Glutamatergic neuron (in vitro differentiated cells): ENCODE measurements around the gene TESMIN. TPM values are rescaled to one million over a fixed set of nuclear protein-coding genes. Genes with fewer than 3 reads are reported as not detected.

ENCODE experiments used
- DNase-seq: peaks from one replicate; pipeline ENCODE4 v3.0.0; 2022
- H3K27ac Mint-ChIP-seq: one replicate; pipeline ENCODE4 v1.8.0; 2020; ENCODE audit warnings: mild to moderate bottlenecking, mixed read lengths, inconsistent platforms; ENCODE audit not compliant: unreplicated experiment
- H3K27me3 Mint-ChIP-seq: one replicate; pipeline ENCODE4 v1.8.0; 2020; ENCODE audit warnings: mild to moderate bottlenecking, moderate library complexity, mixed read lengths, inconsistent platforms; ENCODE audit not compliant: unreplicated experiment
- H3K36me3 Mint-ChIP-seq: one replicate; pipeline ENCODE4 v1.8.0; 2020; ENCODE audit warnings: mild to moderate bottlenecking, mixed read lengths, inconsistent platforms; ENCODE audit not compliant: unreplicated experiment
- H3K4me1 Mint-ChIP-seq: one replicate; pipeline ENCODE4 v1.8.0; 2020; ENCODE audit warnings: mild to moderate bottlenecking, low read depth, mixed read lengths, inconsistent platforms; ENCODE audit not compliant: unreplicated experiment
- H3K4me3 Mint-ChIP-seq: one replicate; pipeline ENCODE4 v1.8.0; 2020; ENCODE audit warnings: mild to moderate bottlenecking, mixed read lengths, inconsistent platforms; ENCODE audit not compliant: unreplicated experiment
- H3K9me3 Mint-ChIP-seq: one replicate; pipeline ENCODE4 v1.8.0; 2020; ENCODE audit warnings: mild to moderate bottlenecking, moderate library complexity, mixed read lengths, inconsistent platforms; ENCODE audit not compliant: unreplicated experiment
- total RNA-seq: library from RNA; stranded (reverse); fragmentation: NEBNext Ultra II Directional; extraction: Animal tissue kit (Norgen Biotek cat#: 25700); gene quantifications from one replicate; pipeline ENCODE4 v1.2.1, GENCODE V29; 2021; ENCODE audit not compliant: unreplicated experiment
- TF ChIP-seq, protein P1 (sequence below): fragments of 200-600 bp; sonication (generic); IDR thresholded peaks from one replicate; pipeline ENCODE4 v1.5.0; 2021; ENCODE audit not compliant: partially characterized antibody, unreplicated experiment

The TESMIN gene
- total RNA-seq, 1 donor from 2014 or later = 3.8 TPM

DNA sequence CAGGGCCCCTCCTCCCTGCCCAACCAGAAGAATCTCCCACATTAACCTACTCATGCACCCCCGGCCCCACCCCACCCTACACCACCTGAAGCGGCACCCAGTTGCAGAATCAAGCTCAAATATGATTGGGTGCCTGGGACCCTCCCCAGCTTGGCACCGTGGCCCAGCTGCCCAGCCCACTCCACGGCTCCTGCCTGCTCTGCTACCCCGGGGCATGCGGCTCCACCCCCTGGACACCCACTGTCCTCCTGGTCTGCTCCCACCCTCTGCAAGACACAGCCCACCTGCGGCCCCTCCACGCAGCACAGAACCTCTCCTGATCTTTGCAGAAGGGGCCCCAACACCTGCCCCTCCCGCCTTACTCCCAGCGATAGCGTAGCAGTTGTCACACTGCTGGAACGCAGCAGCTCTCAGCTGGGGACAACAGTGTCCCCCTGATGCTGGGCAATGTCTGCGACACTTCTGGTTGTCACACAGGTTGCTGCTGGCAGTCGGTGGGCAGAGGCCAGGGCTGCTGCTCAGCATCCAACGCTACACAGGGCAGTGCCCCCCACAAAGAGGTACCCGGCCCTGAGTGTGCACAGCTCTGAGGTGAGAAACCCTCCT is 32.0 kb upstream of the TESMIN start:
- no peaks in the 10 kb centered on the region for H3K4me1 Mint-ChIP-seq
- H3K36me3 Mint-ChIP-seq = no peaks in the 10 kb centered on the region
- no peak for DNase-seq
- no peak overlapping the region for H3K27ac Mint-ChIP-seq
- H3K9me3 Mint-ChIP-seq = no peaks in the 10 kb centered on the region
- H3K27me3 Mint-ChIP-seq = no peaks in the 10 kb centered on the region
- H3K4me3 Mint-ChIP-seq = no peak overlapping the region
- TF ChIP-seq, protein P1, sequence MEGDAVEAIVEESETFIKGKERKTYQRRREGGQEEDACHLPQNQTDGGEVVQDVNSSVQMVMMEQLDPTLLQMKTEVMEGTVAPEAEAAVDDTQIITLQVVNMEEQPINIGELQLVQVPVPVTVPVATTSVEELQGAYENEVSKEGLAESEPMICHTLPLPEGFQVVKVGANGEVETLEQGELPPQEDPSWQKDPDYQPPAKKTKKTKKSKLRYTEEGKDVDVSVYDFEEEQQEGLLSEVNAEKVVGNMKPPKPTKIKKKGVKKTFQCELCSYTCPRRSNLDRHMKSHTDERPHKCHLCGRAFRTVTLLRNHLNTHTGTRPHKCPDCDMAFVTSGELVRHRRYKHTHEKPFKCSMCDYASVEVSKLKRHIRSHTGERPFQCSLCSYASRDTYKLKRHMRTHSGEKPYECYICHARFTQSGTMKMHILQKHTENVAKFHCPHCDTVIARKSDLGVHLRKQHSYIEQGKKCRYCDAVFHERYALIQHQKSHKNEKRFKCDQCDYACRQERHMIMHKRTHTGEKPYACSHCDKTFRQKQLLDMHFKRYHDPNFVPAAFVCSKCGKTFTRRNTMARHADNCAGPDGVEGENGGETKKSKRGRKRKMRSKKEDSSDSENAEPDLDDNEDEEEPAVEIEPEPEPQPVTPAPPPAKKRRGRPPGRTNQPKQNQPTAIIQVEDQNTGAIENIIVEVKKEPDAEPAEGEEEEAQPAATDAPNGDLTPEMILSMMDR = no peak

DNA sequence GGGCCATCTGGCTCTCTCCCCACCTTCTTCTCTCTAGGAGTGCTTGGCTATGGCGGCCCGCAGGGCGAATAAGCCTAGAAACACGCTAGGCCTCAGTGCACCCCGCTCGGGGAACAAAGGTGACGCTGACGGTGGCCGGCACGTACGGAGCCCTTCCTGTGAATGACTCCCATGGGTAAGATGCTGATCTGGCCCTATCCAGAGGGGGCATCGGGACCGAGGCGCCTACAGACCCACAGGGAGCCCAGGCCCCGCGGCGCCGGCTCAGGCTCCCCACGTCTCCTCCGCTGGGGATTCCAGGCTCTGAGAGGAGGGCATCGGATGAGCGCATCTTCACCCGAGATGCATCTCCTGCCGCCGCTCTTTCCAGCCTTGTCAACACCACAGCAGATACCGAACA is 31.4 kb upstream of the TESMIN start:
- Mint-ChIP-seq H3K4me3 (no peak overlapping the region), H3K4me1 (no peaks in the 10 kb centered on the region), H3K27ac (no peak overlapping the region), H3K27me3 (no peaks in the 10 kb centered on the region), H3K9me3 (no peaks in the 10 kb centered on the region), H3K36me3 (no peaks in the 10 kb centered on the region)
- DNase-seq = no peak
- TF ChIP-seq, protein P1 = no peak

DNA sequence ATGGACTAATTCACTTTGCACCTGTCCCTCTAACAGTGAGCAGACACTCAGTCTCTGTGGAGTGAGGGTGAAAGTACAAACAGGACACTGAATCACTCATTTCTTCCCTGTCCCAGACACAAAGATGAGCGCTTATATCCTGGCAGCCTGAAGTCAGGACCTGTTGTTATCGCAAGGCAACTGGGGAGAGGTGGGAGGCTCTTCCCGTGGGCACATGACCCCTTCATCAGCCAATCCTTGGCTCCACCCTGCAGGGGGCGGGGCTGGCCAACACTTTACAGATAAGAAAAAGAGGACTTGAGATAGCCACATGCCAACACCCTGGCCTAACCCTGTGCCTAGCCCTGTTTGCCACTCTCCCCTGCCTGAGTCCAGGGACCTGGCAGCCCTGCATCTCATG is 29.5 kb upstream of the TESMIN start:
- H3K4me1 Mint-ChIP-seq = no peaks in the 10 kb centered on the region
- no peaks in the 10 kb centered on the region for H3K9me3 Mint-ChIP-seq
- no peak overlapping the region for H3K4me3 Mint-ChIP-seq
- TF ChIP-seq, protein P1 = no peak
- no peak overlapping the region for H3K27ac Mint-ChIP-seq
- H3K36me3 Mint-ChIP-seq = no peaks in the 10 kb centered on the region
- DNase-seq = no peak
- no peaks in the 10 kb centered on the region for H3K27me3 Mint-ChIP-seq

DNA sequence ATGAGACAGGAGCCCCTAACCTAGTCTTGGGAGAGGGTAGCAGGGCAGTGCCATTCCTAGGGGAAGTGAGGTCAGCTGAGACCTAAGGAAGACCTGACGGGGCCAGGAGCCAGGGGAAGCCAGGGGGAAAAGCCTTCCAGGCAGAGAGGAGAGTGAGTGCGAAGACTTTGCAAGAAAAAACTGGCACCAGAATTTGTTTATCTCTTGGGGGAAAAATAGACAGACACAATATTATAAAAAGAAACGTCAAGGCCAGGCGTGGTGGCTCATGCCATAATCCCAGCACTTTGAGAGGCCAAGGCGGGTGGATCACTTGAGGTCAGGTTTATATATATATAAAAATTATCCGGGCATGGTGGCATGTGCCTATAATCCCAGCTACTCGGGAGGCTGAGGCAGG is 26.9 kb upstream of the TESMIN start:
- H3K9me3 Mint-ChIP-seq = no peaks in the 10 kb centered on the region
- TF ChIP-seq, protein P1 = no peak
- H3K4me3 Mint-ChIP-seq = no peak overlapping the region
- H3K27ac Mint-ChIP-seq = no peak overlapping the region
- DNase-seq = no peak
- no peaks in the 10 kb centered on the region for H3K36me3 Mint-ChIP-seq
- no peaks in the 10 kb centered on the region for H3K27me3 Mint-ChIP-seq
- no peaks in the 10 kb centered on the region for H3K4me1 Mint-ChIP-seq

DNA sequence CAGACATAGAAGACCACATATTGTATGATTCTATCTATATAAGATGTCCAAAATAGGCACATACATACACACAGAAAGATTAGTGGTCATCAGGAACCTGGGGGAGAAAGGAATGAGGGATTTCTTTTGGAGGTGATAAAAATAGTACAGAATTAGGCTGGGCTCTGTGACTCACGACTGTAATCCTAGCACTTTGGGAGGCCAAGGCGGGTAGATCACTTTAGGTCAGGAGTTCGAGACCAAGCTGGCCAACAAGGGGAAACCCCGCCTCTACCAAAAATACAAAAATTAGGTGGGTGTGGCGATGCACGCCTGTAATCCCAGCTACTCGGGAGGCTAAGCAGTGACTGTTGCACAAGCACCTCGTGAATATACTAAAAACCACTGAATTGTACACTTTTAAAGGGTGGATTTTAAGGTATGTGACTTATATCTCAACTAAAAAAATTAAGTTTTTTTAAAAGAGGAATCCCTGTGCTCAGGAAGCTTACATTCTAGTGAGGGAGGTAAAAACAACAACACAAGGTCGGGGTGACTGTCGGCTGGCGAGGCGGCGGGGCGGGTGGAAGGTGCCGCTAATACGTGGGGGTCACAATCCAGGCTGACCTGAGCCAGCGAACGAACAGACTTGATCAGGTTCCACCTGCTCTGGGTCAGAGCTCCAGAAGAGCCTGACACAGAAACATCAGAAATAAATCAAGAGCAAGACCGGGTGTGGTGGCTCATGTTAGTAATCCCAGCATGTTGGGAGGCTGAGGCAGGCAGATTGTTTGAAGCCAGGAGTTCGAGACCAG is 25.3 kb upstream of the TESMIN start:
- Mint-ChIP-seq H3K9me3 (no peaks in the 10 kb centered on the region), H3K27ac (no peak overlapping the region), H3K36me3 (peaks cover 4% of the 10 kb centered on the region), H3K27me3 (no peaks in the 10 kb centered on the region), H3K4me1 (no peaks in the 10 kb centered on the region), H3K4me3 (no peak overlapping the region)
- no peak for DNase-seq
- TF ChIP-seq, protein P1 = no peak
